Fibroblast of the aortic adventitia (primary cell): ENCODE measurements around the gene HSD17B10. TPM values are rescaled to one million over a fixed set of nuclear protein-coding genes. Genes with fewer than 3 reads are reported as not detected.

ENCODE experiments used
- DNase-seq: peaks from one replicate; pipeline ENCODE4 v3.0.0-alpha.2; 2010; ENCODE audit warnings: low read depth
- H3K4me3 ChIP-seq: 2 replicates; pipeline ENCODE4 v1.5.1; 2011; ENCODE audit warnings: low read depth, mild to moderate bottlenecking, control low read depth, low read length, moderate library complexity
- small RNA-seq: library from RNA; depleted of rRNA; stranded (forward); fragments of <200 nt; gene quantifications from one replicate; pipeline ENCODE3, GENCODE V24; 2012
- total RNA-seq: library from RNA; depleted of rRNA; stranded (reverse); fragments of >200 nt; gene quantifications from 2 replicates; pipeline ENCODE4 v1.2.3, GENCODE V29; 2012; ENCODE audit warnings: low replicate concordance
- TF ChIP-seq, protein P1 (sequence below): IDR thresholded peaks from 2 replicates; pipeline ENCODE4 v1.5.1; 2011; ENCODE audit warnings: mild to moderate bottlenecking, low read length, control low read depth, inconsistent platforms; ENCODE audit not compliant: insufficient read depth

HSD17B10 gene
- total RNA-seq, 1 donor = 52.7 TPM

DNA sequence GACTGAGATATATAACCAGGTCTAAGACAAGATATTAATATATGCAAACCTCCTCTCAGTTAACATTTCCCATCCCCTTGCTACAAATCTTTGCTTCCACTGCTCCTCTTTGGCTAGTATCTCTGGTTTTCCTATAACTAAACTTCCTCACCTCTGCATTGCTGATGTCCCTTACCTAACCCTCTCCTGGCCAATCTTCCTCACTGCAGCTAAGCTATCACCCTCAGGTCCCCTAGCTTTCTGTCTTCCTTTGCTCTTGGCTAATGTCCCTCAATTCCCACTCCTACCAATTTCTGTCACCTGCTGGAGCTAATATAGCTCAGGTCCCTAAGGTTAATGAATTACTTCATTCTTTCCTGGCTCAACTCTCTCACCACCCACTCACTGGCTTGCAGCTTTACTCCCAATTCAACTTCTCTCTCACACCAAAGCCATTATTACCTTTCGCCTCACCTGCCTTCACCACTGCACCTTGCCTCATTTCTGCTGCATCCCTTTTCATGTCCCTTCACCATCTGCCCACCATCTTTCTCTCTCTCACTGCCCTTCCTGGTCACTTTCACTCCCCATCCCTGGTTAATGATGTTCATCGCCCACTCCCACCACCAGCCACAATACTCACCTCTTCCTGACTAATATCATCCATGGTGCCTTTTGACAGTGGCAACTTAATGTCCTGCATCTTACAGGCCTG, 38.4 kb downstream of the HSD17B10 start:
- H3K4me3 ChIP-seq = no peak overlapping the region
- TF ChIP-seq, protein P1, sequence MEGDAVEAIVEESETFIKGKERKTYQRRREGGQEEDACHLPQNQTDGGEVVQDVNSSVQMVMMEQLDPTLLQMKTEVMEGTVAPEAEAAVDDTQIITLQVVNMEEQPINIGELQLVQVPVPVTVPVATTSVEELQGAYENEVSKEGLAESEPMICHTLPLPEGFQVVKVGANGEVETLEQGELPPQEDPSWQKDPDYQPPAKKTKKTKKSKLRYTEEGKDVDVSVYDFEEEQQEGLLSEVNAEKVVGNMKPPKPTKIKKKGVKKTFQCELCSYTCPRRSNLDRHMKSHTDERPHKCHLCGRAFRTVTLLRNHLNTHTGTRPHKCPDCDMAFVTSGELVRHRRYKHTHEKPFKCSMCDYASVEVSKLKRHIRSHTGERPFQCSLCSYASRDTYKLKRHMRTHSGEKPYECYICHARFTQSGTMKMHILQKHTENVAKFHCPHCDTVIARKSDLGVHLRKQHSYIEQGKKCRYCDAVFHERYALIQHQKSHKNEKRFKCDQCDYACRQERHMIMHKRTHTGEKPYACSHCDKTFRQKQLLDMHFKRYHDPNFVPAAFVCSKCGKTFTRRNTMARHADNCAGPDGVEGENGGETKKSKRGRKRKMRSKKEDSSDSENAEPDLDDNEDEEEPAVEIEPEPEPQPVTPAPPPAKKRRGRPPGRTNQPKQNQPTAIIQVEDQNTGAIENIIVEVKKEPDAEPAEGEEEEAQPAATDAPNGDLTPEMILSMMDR = no peak
- no peak for DNase-seq

DNA sequence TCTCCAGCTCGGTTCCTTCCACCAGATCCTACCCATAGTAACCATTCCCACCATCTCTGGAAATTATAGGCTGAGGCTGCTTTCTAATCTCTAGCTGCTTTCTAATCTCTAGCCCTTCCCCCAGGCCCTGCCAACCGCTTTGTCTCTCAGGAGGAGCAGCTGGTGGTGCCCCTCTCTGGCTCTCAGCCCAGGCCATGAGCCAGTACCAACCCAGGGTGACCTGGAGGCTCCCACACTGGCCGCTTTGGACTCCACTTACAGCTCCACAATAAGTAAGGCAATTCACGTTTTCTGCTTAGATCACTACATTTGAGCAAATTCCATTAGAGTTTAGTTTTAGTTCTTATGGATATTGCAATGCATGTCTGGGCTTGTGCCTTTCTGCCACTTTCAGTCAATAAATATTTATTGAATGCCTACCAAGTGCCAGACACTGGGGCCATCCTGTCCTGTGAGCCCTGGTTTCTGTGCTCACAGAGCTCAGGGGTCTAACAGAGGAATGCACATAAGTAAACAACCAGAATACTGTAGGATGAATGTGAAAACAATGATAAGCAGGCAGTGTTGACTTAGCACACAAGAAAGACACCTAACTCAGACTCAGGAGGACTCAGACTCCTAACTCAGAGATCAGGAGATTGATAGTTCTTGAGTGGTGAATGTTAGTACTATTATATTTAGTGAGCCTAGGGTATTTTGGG, 50.6 kb downstream of the HSD17B10 start:
- DNase-seq = no peak
- H3K4me3 ChIP-seq = no peak overlapping the region
- TF ChIP-seq, protein P1 = no peak

Small RNA genes within 50 kb of the gene (small RNA-seq; reads per million reads assigned to genes)
- gene MIR6857 = not detected
- gene VTRNA3-1P = not detected

Other genes starting within 250 kb of the HSD17B10 start
- 51.7 and 76.4 TPM in 2 replicates for gene KDM5C, start 209.2 kb downstream of the HSD17B10 start, total RNA-seq
- gene IQSEC2, start 152.8 kb downstream of the HSD17B10 start, total RNA-seq = 3.6 and 5.6 TPM in 2 replicates
- gene SMC1A, start 11.7 kb downstream of the HSD17B10 start, total RNA-seq = 11.4 and 40.0 TPM in 2 replicates
- 0.36 and 1.6 TPM in 2 replicates for gene RIBC1, start 11.5 kb downstream of the HSD17B10 start, total RNA-seq